TTC549 (cell line): Measurements from ENCODE around the gene SSBP3.
"Not testable (repeated sequence)": the region's sequence is repeated elsewhere in the genome, so short reads cannot be mapped to it uniquely, and the experiment has no call there.

Experiments used
- FAIRE-seq: peaks from 2 replicates; lab custom pipeline; 2012; peaks lifted over from hg19 to GRCh38; lab: Jason Lieb, UNC

The SSBP3 gene

GRCh38 chr1:54239631-54240031 is 166.6 kb downstream of the SSBP3 start:
- FAIRE-seq = no peak

- no peak for FAIRE-seq
These were observed 167.2 kb downstream of the SSBP3 start for GRCh38 chr1:54239035-54239383.

GRCh38 chr1:54238353-54239034 is 167.7 kb downstream of the SSBP3 start:
- no peak for FAIRE-seq

- FAIRE-seq = no peak
These were observed 168.6 kb downstream of the SSBP3 start for GRCh38 chr1:54237586-54237985.

- no peak for FAIRE-seq
These were observed 171.9 kb downstream of the SSBP3 start for GRCh38 chr1:54234284-54234683.

- FAIRE-seq = not testable (repeated sequence)
These were observed 173.0 kb downstream of the SSBP3 start for GRCh38 chr1:54233196-54233595.

- no peak for FAIRE-seq
These were observed 175.5 kb downstream of the SSBP3 start for GRCh38 chr1:54230507-54231339.

- FAIRE-seq = no peak
These were observed 176.8 kb downstream of the SSBP3 start for GRCh38 chr1:54229281-54229891.

- FAIRE-seq = no peak
These were observed 177.5 kb downstream of the SSBP3 start for GRCh38 chr1:54228638-54229079.

GRCh38 chr1:54227891-54228310 is 178.3 kb downstream of the SSBP3 start:
- no peak for FAIRE-seq

GRCh38 chr1:54227091-54227602 is 179.0 kb downstream of the SSBP3 start:
- no peak for FAIRE-seq

GRCh38 chr1:54225986-54226559 is 180.1 kb downstream of the SSBP3 start:
- FAIRE-seq = no peak

GRCh38 chr1:54225378-54225777 is 180.8 kb downstream of the SSBP3 start:
- no peak for FAIRE-seq

GRCh38 chr1:54224233-54224632 is 182.0 kb downstream of the SSBP3 start:
- no peak for FAIRE-seq

GRCh38 chr1:54223441-54224202 is 182.6 kb downstream of the SSBP3 start:
- FAIRE-seq = no peak

GRCh38 chr1:54222711-54223110 is 183.5 kb downstream of the SSBP3 start:
- no peak for FAIRE-seq

GRCh38 chr1:54221867-54222484 is 184.2 kb downstream of the SSBP3 start:
- no peak for FAIRE-seq

- no peak for FAIRE-seq
These were observed 184.9 kb downstream of the SSBP3 start for GRCh38 chr1:54221113-54221834.

- FAIRE-seq = no peak
These were observed 186.0 kb downstream of the SSBP3 start for GRCh38 chr1:54220004-54220811.

- no peak for FAIRE-seq
These were observed 186.5 kb downstream of the SSBP3 start for GRCh38 chr1:54219688-54220003.
